NT2/D1 (cell line): Measurements from ENCODE around the gene F3.

Experiments
- DNase-seq: peaks from one replicate; pipeline ENCODE4 v3.0.0-alpha.2; 2011; ENCODE audit warnings: low read depth, low spot score
- H3K27me3 ChIP-seq: 2 replicates; pipeline ENCODE4 v1.6.0; 2011; ENCODE audit warnings: mild to moderate bottlenecking; ENCODE audit not compliant: insufficient read length, insufficient read depth
- H3K36me3 ChIP-seq: 2 replicates; pipeline ENCODE4 v1.6.1; 2011; ENCODE audit warnings: mild to moderate bottlenecking, low read length, mixed read lengths; ENCODE audit not compliant: insufficient read depth, insufficient read length
- H3K4me1 ChIP-seq: 2 replicates; pipeline ENCODE4 v1.5.1; 2011; ENCODE audit not compliant: insufficient read depth, insufficient read length
- H3K4me3 ChIP-seq: 2 replicates; pipeline ENCODE4 v1.5.1; 2011; ENCODE audit warnings: low read depth; ENCODE audit not compliant: insufficient read length
- H3K9ac ChIP-seq: 2 replicates; pipeline ENCODE4 v1.6.0; 2011; ENCODE audit warnings: low read depth; ENCODE audit not compliant: insufficient read length
- H3K9me3 ChIP-seq: 2 replicates; pipeline ENCODE4 v1.5.1; 2011; ENCODE audit warnings: mild to moderate bottlenecking, low read length; ENCODE audit not compliant: insufficient read depth
- SUZ12 ChIP-seq: IDR thresholded peaks from 2 replicates; pipeline ENCODE4 v1.6.1; 2011; ENCODE audit not compliant: insufficient read length, insufficient read depth; ENCODE audit errors: extremely low read depth
- YY1 ChIP-seq: IDR thresholded peaks from 2 replicates; pipeline ENCODE4 v1.6.1; 2011; ENCODE audit not compliant: insufficient read length, insufficient read depth
- ZNF274 ChIP-seq: IDR thresholded peaks from 2 replicates; pipeline ENCODE4 v1.6.1; 2011; ENCODE audit warnings: mild to moderate bottlenecking, low read depth, low read length

Gene F3

GRCh38 chr1:94504601-94505000 lies 37.0 kb downstream of the F3 start:
- no peak for TF ChIP-seq YY1
- Histone ChIP-seq H3K36me3 (peaks cover 39% of the 10 kb centered on the region), H3K9ac (no peak overlapping the region), H3K4me1 (no peaks in the 10 kb centered on the region), H3K27me3 (no peaks in the 10 kb centered on the region), H3K4me3 (no peak overlapping the region), H3K9me3 (no peaks in the 10 kb centered on the region)
- no peak for DNase-seq

GRCh38 chr1:94503153-94503552 lies 38.4 kb downstream of the F3 start:
- DNase-seq, result no peak
- Histone ChIP-seq H3K27me3 (no peaks in the 10 kb centered on the region), H3K36me3 (peaks cover 51% of the 10 kb centered on the region), H3K4me1 (no peaks in the 10 kb centered on the region), H3K9ac (no peak overlapping the region), H3K4me3 (no peak overlapping the region), H3K9me3 (no peaks in the 10 kb centered on the region)
- no peak for TF ChIP-seq YY1
- TF ChIP-seq SUZ12, result no peak
- TF ChIP-seq ZNF274, result no peak

DNA sequence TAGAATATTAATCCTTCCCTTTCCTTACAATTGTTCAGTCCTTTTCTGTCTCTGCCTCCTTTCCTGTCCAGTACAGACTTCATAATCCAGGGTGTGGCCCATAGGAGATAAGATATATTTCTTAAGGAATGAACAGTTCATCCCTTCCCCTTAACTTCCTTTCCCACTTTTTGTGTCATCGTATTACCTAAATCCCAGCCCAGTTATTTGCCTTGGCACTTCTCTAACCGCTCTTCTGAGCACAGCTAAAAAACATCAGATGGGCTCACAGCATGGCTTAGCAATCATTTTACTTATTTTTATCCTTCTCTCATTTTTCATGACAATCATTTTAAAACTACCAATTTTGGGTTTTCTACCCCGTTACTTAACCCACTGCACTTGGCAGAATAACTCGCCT lies 39.6 kb downstream of the F3 start:
- H3K9ac ChIP-seq, result no peak overlapping the region
- no peak for TF ChIP-seq ZNF274
- no peak for TF ChIP-seq YY1
- TF ChIP-seq SUZ12, result no peak

GRCh38 chr1:94501426-94501825 lies 40.1 kb downstream of the F3 start:
- Histone ChIP-seq H3K27me3 (no peaks in the 10 kb centered on the region), H3K9me3 (no peaks in the 10 kb centered on the region), H3K4me1 (no peaks in the 10 kb centered on the region), H3K36me3 (peaks cover 48% of the 10 kb centered on the region), H3K9ac (no peak overlapping the region), H3K4me3 (no peak overlapping the region)
- TF ChIP-seq SUZ12 (no peak), ZNF274 (no peak), YY1 (no peak)
- no peak for DNase-seq

More for the DNA sequence above, 39.6 kb downstream of the F3 start:
- no peaks in the 10 kb centered on the region for H3K9me3 ChIP-seq
- no peak overlapping the region for H3K4me3 ChIP-seq
- H3K36me3 ChIP-seq, result peaks cover 51% of the 10 kb centered on the region
- no peaks in the 10 kb centered on the region for H3K27me3 ChIP-seq
- H3K4me1 ChIP-seq, result no peaks in the 10 kb centered on the region
- DNase-seq, result no peak

GRCh38 chr1:94496076-94496755 lies 45.3 kb downstream of the F3 start:
- TF ChIP-seq ZNF274 (no peak), SUZ12 (no peak), YY1 (no peak)
- H3K9ac ChIP-seq, result no peak overlapping the region
- H3K27me3 ChIP-seq, result no peaks in the 10 kb centered on the region
- no peak overlapping the region for H3K4me3 ChIP-seq
- peaks cover 7% of the 10 kb centered on the region; the same call in 1 of the 2 replicates for H3K9me3 ChIP-seq
- H3K36me3 ChIP-seq, result peaks cover 31% of the 10 kb centered on the region
- no peaks in the 10 kb centered on the region for H3K4me1 ChIP-seq
- DNase-seq, result no peak

DNA sequence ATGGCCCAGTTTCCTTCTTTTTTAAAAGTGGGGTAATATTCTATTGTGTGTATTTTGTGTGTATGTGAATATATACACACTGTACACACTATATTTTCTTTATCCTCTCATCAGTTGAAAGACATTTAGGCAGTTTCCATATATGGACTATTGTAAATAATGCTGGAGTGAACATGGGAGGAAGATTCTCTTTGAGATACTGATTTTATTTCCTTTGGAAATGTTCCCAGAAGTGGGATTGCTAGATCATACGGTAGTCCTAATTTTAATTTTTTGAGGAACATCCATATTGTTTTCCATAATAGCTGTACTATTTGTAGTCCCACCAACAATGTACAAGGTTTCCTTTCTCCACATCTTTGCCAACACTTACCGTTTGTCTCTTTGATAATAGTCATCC lies 51.0 kb downstream of the F3 start:
- H3K9ac ChIP-seq, result no peak overlapping the region
- H3K36me3 ChIP-seq, result peaks cover 27% of the 10 kb centered on the region
- H3K27me3 ChIP-seq, result no peaks in the 10 kb centered on the region
- H3K4me3 ChIP-seq, result no peak overlapping the region
- no peak for DNase-seq
- H3K9me3 ChIP-seq, result peaks cover 7% of the 10 kb centered on the region; the same call in 1 of the 2 replicates
- no peak for TF ChIP-seq YY1
- no peak for TF ChIP-seq ZNF274
- no peak for TF ChIP-seq SUZ12
- H3K4me1 ChIP-seq, result no peaks in the 10 kb centered on the region

DNA sequence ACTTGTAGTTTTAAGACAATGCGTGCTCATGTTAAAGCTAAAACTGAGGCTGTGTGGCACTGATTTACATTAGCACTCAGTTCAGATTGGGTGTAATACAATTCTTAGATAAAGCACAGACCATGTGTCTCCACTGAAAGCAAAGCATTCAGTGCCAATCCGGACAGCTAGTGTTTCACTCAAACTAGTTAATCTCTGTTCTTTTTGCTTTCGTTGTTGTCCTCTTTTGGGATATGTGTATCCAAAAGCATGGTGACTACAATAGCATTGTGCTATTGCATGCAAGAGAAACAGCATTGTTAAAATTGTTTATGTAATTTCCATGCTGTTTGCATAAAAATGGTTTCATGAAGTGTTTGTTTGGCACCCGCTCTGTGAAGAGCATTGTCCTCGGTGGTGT lies 54.6 kb downstream of the F3 start:
- no peak for DNase-seq
- H3K9ac ChIP-seq, result no peak overlapping the region
- H3K4me1 ChIP-seq, result no peaks in the 10 kb centered on the region
- H3K9me3 ChIP-seq, result no peaks in the 10 kb centered on the region
- TF ChIP-seq SUZ12 (no peak), ZNF274 (no peak), YY1 (no peak)
- peaks cover 33% of the 10 kb centered on the region for H3K36me3 ChIP-seq
- H3K27me3 ChIP-seq, result no peaks in the 10 kb centered on the region
- no peak overlapping the region for H3K4me3 ChIP-seq
